RPMI8226 (cell line): Measurements from ENCODE around the gene PDPR.
"Not testable (repeated sequence)": the region's sequence is repeated elsewhere in the genome, so short reads cannot be mapped to it uniquely, and the experiment has no call there.

Source experiments
- DNase-seq: peaks from one replicate; pipeline ENCODE4 v3.0.0-alpha.2; 2015

Gene PDPR

DNA sequence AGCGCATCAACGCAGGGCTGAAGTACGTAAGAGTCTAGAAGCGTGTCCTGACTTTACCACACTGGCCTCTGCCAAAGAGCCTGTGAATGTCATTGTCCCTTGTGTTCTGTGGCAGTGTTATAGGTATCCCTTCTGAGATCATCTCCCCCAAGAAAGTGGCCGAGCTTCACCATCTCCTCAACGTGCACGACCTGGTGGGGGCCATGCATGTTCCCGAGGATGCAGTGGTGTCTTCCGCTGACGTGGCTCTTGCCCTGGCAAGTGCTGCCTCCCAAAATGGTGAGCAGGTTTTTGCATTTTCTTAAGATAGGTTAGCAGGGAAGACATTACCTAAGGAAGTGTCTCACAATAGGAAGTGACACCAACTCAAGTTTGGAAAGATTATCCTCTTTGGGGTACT, 14.7 kb downstream of the PDPR start:
- not testable (repeated sequence) for DNase-seq

DNA sequence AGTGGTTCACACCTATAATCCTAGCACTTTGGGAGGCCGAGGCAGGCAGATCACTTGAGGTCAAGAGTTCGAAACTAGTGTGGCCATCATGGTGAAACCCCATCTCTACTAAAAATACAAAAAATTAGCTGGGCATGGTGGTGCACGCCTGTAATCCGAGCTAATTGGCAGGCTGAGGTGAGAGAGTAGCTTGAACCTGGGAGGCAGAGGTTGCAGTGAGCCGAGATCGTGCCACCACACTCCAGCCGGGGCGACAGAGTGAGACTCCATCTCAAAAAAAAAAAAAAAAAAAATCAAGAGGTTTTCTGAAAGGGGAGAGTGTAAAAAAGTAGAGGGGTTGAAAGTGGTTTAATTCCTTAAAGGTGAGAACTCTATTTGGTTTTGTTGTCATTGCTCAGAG, 21.7 kb downstream of the PDPR start:
- not testable (repeated sequence) for DNase-seq

DNA sequence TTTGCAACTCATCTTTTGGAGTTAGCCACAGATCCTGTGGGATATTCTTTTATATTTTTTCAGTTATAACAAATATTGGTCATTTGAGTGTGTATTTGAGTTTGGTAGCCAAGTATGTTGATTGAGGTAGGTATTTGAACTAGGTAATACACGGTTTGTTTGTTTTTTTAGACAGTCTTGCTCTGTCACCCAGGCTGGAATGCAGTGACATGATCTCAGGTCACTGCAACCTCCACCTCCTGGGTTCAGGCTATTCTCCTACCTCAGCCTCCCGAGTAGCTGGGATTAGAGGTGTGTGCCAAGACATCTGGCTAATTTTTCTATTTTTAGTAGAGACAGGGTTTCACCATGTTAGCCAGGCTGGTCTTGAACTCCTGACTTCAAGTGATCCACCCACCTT, 22.5 kb downstream of the PDPR start:
- not testable (repeated sequence) for DNase-seq

DNA sequence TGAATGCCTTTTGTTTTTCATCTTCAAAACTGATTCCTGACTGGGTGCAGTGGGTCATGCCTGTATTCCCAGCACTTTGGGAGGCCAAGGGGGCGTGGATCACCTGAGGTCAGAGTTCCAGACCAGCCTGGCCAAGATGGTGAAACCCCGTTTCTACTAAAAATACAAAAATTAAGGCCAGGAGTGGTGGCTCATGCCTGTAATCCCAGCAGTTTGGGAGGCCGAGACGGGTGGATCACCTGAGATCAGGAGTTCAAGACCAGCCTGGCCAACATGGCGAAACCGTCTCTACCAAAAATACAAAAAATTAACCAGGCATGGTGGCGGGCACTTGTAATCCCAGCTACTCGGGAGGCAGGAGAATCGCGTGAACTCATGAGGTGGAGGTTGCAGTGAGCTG, 28.6 kb downstream of the PDPR start:
- not testable (repeated sequence) for DNase-seq

DNA sequence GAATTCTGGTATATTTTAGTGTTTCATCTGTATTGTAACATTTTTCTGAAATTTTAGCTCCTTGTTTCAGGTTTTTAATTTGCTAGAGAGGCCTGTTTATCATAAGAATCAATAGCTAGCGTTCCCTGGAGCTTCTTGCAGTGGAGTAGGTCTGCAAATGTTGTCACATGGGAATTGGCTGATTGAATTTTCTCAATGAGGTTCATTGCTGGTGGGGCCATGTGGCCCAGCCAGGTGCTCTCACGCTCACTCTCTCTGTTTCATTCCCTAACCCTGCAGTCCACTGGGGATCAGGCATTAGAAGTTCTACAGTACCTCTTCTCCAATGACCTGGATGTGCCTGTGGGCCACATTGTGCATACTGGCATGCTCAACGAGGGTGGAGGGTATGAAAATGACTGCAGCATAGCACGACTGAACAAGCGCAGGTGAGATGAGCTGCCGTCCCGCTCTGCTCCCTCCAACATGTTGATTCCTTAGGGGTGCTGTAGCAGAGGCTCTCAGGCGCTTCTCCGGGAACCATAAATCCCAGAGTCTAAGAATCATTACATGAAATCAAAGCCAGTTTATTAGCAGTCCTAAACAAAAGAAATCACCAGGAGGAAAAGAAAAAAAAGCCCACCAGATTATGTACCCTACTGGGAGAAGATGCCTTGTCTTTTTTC, 29.2 kb downstream of the PDPR start:
- DNase-seq: not testable (repeated sequence)

DNA sequence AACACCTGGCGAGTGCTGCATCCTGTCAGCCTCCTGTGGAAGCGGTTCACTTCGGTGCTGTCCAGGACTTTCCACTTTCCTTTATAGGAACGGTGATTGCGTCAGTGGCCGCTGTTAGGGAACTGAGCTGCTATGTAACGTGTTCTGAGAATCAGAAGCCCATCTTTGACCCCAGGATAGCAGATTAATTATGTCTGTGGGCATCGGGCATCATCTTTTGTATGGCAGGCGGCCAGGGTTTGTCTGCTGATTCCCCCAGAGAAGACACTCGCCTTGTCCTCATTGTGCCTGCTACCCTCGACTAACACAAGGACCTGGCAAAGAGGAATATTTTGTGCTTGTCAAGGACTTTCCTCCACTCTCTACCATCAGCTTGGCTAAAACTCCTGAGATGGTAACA, 33.7 kb downstream of the PDPR start:
- DNase-seq: not testable (repeated sequence)

DNA sequence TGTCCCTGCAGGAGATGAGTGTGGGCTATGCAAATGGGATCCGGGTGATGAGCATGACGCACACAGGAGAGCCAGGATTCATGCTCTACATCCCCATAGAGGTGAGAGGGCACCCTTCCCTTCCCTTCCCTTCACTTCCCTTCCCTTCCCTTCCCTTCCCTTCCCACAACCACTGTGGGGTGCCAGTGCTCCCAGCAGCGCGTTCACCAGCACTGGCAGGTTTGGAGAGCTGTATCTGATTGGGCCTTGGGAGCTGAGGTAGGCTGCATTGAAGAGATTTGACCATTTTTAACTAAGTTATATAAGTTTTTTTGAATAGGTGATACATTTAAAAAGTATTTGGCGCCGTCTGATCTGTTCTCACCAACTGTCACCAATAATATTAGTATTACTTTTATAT, 34.3 kb downstream of the PDPR start:
- DNase-seq: not testable (repeated sequence)

DNA sequence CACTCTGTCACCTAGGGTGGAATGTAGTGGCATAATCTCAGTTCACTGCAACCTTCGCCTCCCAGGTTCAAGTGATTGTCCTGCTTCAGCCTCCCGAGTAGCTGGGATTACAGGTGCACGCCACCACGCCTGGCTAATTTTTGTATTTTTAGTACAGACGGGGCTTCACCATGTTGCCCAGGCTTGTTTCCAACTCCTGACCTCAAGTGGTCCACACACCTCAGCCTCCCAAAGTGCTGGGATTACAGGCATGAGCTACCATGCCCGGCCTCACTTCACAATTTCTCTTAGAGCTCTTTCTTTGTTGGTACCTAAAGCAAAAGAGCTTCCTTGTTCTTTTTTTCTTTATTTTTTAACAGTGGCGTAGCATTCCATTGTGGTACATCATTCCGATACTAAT, 35.2 kb downstream of the PDPR start:
- DNase-seq: not testable (repeated sequence)

DNA sequence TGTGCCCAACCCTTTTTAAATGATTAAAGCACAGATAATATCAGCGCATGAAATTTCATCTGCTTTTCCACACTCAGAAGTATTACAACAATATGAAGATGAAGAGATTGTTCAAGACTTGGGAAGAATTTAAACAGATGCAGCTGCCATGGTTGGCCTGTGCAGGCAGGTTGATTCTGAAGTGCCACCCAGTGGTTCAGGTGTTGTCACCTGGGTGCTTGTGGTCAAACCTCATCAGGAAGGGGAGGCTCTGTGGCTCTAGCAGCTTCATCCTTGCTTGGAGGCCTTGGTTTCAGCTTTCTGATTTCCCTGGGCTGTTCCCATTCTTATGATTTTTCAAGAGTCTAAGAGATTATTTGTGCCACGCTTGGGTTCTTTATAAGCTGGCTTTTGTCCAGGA, 37.3 kb downstream of the PDPR start:
- no peak for DNase-seq

DNA sequence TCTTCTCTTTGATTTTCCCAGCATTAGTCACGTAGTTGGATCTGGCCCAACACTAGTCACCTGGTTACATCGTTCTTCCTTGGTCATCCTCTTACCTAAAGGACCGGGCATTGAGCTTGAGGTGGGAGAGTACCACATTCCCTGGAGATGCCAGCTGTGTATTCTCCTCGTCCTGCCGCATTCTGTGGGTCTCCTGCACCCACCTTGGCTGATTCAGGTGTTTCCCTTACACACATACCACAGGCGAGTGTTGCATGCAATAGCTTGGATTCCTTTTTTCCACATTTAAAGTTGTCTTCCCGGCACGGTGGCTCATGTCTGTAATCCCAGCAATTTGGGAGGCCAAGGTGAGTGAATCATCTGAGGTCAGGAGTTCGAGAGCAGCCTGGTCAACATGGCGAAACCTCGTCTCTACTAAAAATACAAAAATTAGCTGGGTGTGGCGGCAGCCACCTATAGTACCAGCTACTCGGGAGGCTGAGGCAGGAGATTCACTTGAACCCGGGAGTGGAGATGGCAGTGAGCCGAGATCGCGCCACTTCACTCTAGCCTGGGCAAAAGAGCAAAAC, 37.9 kb downstream of the PDPR start:
- no peak for DNase-seq

DNA sequence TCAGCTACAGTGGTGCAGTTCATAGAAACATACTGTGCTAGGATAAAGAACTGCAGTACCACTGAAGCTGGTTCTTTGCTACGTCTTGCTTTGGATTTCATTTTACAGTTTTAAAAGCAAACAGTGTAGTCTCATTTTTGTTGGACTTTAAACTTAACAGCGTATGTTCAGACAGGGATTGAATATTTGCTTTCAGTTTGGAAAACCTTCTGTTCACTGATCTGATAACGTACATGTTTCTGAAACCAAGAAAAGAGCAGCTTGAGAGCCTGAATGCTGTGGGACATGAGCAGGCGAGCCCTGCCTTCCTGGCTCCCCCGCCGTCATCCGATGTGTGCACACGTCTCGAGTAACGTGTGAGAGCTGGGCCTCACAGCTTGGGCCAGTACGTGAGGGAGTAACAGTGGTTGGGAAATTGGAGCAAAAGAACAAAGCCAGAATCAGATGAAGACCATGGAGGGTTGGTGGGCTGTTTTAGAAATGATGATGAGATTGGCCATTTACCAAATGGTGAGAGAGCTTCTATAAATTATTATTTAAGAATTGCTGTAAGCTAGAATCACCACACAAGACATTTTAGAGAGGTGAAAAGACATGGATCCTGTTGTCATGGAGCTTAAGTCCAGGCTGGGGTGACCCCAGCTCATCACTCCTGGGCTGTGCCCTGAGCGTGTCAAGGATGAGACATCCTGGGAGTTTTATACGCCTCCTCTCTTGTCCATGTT, 38.6 kb downstream of the PDPR start:
- no peak for DNase-seq

DNA sequence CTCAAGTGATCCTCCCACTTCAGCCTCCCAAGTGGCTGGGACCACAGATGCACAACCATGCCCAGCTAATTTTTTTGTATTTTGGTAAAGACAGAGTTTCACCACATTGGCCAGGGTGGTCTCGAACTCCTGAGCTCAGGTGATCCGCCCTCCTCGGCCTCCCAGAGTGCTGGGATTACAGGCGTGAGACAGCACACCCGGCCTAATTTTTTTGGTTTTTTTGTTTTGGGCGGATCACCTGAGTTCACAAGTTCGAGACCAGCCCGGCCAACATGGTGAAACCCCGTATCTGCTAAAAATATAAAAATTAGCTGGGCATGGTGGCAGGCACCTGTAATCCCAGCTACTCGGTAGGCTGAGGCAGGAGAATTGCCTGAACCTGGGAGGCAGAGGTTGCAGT, 40.6 kb downstream of the PDPR start:
- not testable (repeated sequence) for DNase-seq

DNA sequence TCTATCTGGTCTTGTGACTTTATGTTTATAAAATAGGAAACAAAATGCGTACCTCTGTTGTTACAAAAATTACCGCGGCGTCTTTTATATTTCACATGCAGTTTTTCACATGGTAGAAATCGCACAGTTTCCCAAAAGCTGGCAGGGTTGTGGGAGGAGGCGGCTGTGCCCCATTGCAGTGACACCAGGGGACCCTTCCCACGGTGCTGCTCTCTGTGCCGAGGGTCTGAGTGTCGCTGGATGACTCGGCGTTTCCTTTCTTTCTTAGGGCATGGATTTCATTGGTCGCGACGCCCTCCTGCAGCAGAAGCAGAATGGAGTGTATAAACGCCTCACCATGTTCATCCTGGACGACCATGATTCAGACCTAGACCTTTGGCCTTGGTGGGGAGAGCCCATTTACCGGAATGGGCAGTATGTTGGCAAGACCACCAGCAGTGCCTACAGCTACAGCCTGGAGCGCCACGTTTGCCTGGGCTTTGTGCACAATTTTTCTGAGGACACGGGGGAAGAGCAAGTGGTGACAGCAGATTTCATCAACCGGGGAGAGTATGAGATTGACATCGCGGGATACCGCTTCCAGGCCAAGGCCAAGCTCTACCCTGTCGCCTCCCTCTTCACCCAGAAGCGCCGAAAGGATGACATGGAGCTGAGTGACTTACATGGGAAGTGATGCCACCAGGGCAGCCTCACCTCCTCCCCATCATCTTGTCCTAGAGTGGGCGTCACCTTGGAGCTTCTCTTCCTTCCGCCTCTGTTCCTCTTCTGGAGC, 42.3 kb downstream of the PDPR start:
- DNase-seq: no peak

DNA sequence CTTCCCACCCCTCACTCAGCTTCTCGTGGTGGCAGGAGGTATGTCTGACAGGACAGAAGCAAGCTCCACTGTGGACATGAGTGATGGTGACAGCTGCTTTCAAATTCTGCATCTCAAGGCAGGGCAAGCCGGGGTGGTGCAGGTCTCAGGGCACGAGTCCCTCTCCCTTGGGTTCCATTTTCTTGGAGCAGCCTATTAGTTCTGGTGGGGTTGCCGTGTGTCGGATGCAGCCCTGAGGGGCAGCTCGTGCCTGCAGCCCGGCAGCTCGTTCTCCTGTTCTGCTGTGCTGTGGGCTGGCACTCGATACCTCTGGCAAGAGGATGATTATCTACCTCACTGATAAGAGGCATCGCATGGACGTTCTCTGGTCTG, 43.0 kb downstream of the PDPR start:
- no peak for DNase-seq

DNA sequence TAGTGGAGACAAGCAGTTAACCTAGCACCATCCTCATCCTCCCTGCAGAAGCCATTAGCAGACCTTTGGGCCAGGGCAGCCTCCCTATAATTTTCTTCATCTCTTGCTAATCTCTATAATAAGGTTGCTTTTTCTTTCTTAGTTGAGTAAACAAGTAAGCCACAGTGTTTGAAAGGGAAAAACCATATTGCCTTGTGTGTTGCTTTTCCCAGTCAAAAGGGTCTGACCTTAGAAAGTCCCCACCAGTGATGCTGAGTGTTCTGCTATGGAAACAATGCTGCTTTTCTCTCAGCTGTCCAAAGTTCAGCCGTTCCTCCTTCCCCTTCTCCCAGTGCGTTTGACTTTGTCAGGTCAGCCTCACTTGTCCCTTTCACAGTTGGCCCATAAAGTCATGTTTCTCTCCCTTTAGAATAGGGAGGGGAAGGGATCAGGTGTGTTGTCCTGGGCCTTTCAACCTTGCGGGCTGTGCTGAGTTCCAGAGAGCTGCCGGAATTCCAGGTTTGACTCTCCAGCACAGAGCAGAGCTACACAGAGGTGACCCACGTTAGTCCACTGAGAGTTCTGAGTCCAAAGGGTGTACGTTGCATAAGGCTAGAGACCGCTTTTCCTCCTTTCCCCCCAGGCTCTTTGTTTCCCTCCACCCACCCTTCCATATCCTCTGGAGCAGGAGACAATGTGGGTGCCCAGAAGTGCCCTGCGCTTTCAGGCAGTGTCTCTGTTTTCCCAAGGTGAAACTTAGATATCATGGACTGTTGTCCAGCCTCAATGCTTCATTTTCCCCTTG, 43.5 kb downstream of the PDPR start:
- no peak for DNase-seq

DNA sequence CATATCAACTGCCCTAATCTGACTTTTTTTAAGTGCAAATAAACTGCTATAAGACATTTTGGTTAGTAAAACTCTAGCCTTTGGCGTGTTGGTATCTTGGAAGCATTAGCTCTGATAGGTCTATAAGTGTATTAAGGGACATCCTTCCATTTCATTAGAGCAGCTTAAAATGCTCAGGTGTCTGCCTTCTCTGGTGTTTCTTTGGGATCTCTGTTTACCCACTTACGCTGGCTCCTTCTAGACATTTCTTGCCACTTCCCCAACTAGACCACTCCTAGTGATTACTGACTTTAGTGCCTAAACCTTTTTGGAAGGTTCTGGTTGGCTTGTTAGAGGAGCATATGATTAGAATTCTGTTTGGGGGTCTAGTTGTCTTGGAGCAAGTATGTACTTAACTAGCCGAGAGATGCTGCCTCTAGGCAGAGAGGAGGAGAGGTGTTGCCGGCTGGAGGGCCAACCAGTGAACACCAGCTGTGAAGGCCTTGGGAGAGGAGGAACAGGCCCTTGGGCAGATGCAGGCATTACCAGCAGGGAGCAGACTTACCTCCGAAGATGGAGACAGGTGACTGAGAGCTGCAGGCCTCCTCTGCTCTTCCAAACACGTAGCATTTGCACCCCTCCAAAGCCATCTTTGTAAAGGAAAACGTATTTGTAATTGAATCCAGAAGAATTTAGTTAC, 44.3 kb downstream of the PDPR start:
- DNase-seq: no peak

DNA sequence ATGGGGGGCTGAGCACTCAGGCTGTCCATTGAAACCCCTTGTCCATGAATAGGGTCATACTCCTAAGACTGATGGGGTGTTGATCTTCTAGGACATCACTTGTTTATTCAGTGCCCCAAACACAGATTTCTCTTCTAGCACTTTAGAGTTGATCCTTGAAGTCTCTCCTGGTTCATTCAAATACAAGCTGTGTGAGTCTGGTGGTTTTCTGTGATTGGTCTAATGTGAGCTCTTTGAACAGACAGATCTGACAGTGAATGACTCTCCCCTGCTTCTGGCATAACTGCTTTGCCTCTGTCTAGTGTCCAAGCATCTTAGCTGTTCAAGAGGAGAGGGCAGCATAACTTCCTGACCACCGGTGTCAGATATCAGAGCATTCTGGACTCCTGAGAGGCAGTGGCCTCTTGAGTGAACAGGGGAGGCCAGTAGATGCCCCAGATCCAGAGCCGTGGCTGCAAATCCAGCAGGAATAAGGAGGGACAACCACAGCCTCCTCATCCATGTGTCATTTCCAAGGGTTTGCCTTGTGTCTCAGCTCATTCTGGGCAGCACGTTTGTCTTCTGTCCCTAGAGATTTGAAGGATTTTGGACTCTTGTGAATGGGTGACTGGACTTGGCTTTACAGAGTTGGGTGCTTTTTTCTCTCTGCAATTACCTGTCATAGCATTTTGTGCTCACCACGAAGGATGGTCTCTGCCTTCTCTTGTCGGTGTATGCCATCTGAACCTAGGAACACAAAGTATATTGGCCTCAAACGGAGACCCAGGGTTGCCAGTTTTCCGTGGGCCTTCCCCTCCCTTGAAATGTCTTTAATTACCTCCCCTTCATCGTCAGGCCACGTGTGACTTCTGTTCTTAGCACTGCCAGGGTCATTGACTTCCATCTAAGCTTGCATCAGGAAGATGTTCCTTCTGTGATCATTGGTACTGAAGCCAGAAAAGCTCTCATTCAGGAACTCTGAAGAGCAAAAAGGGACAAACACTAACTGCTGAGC, 45.5 kb downstream of the PDPR start:
- DNase-seq: no peak

DNA sequence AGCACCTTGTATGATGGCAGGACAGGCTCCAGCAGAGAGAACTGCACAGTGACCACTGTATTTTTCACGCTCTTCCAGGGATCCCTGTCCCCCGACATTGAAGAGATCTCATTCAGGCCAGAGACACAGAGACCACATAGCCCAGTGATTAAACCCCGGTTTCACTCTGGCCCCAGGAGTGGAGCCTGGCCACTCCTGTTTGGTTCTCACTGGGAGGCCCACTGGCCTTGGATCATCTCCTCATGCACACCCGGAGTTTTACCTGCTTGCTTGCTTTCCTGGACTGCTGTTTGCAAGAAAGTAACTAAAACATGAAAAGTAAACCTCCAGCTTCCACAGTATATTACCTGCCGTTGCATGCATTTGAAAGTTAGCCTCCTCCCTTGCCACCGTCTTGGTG, 46.3 kb downstream of the PDPR start:
- no peak for DNase-seq

DNA sequence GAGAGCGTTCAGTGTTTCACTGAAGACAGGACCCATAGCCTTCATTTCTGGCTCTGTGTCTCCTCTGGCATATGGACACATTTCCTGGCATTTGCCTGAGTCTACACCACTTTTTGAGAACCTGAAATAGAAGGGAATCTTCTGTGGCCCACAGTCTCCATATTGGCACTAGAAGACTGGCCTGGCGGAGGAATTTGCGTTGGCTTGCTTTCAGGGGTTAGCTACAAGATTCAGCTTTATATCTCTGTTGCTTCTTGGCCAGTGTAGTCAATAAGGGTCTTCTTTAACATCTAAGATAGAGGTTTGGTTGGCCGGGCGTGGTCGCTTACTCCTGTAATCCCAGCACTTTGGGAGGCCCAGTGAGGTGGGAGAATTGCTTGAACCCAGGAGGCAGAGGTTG, 46.7 kb downstream of the PDPR start:
- no peak for DNase-seq

DNA sequence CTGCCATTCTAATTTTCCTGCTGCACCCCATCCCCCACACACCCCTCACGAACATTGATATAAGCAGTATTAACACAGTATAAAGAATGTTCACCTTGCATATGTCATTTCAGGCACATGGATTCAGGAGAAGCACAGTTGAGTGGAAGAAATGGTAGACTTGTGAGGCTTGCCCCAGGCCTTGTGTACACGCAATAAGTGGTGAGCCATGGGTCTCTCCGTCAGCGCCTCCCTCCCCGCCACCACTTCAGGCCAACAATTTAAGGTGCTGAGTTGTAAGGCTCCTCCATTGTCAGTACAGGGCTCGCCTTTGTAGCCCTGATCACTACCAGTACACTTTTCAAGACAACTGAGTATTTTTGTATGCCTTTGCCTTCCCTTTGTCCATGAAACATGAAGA, 47.2 kb downstream of the PDPR start:
- DNase-seq: no peak

DNA sequence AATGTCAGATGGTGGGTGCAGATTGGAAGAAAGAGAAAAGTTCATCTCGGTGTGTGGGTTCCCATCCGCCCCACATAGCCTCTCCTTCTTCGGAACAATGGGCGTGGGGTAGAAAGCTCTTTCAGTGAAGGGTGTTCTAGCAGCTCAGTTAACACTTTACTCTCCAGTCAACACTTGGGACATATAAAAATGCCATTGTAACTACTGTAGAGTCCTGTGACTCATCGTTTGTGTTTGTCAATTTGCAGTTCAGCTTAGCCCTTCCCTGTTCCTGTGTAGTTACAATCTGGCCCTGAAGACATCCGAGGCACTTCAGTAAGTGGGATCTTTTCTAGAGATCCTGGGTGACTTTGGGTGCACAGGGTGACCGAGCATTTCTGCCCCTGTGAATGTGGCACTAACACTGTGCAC, 47.9 kb downstream of the PDPR start:
- no peak for DNase-seq
